ENCODE measurements around the gene MMP7.

DNA sequence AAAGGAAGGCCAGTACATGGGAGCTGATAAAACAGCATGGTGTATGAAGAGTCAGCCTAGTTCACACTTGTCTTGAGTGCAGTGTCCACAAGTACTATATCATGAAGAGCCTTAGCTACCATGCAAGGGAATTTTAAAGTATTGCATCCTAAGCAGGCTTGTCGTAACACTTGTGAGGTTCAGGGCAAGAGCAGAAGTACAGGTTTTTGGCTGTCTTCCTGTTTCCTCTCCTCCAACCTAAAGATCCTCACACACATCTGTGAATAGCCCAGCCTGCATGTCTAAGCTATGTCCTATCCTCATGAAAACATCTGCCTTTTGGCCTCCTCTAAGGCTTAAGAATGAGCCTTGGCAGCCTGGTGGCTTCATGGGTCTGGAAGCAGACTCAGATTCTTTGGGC is 43.3 kb downstream of the MMP7 start:
- TF ChIP-seq, protein P1, sequence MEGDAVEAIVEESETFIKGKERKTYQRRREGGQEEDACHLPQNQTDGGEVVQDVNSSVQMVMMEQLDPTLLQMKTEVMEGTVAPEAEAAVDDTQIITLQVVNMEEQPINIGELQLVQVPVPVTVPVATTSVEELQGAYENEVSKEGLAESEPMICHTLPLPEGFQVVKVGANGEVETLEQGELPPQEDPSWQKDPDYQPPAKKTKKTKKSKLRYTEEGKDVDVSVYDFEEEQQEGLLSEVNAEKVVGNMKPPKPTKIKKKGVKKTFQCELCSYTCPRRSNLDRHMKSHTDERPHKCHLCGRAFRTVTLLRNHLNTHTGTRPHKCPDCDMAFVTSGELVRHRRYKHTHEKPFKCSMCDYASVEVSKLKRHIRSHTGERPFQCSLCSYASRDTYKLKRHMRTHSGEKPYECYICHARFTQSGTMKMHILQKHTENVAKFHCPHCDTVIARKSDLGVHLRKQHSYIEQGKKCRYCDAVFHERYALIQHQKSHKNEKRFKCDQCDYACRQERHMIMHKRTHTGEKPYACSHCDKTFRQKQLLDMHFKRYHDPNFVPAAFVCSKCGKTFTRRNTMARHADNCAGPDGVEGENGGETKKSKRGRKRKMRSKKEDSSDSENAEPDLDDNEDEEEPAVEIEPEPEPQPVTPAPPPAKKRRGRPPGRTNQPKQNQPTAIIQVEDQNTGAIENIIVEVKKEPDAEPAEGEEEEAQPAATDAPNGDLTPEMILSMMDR (IDR thresholded peaks at IDR 0.05), result no peak
- TF ChIP-seq POLR2A (IDR thresholded peaks at IDR 0.05), result no peak

Measured in right lobe of liver (tissue), 4 donors.